Activated B cell treated with CpG ODN at 0.5 μM for 24 hours (primary cell): ENCODE data around the gene FOLH1. TPM values are rescaled to one million over a fixed set of nuclear protein-coding genes. Genes with fewer than 3 reads are reported as not detected.
"Not testable (repeated sequence)": the region's sequence is repeated elsewhere in the genome, so short reads cannot be mapped to it uniquely, and the experiment has no call there.

ENCODE experiments used
- ATAC-seq: fragments of 200-7000 bp; cut with Tn5 transposase; one replicate; pipeline ENCODE4 v1.10.0; 2021; ENCODE audit warnings: low read depth, mild to moderate bottlenecking, moderate library complexity
- CTCF ChIA-PET: fragments of 350-600 bp; sonication (Branson Sonifier 250); formaldehyde crosslinking; loops from one replicate; lab custom pipeline; 2021; ENCODE audit warnings: antibody characterized with exemption; lab: Charles Lee
- POLR2A ChIA-PET: fragments of 350-600 bp; sonication (Branson Sonifier 250); formaldehyde crosslinking; loops from one replicate; lab custom pipeline; 2021; ENCODE audit warnings: antibody characterized with exemption; lab: Charles Lee
- DNase-seq: peaks from one replicate; pipeline ENCODE4 v3.0.0; 2022
- H3K27ac Mint-ChIP-seq: one replicate; pipeline ENCODE4 v1.8.0; 2020; ENCODE audit warnings: mixed read lengths
- H3K27me3 Mint-ChIP-seq: one replicate; pipeline ENCODE4 v1.8.0; 2021; ENCODE audit warnings: mixed read lengths
- H3K36me3 Mint-ChIP-seq: one replicate; pipeline ENCODE4 v1.8.0; 2021; ENCODE audit warnings: low read depth, mixed read lengths
- H3K4me1 Mint-ChIP-seq: one replicate; pipeline ENCODE4 v1.8.0; 2021; ENCODE audit warnings: mixed read lengths
- H3K4me3 Mint-ChIP-seq: one replicate; pipeline ENCODE4 v1.8.0; 2020; ENCODE audit warnings: mild to moderate bottlenecking, mixed read lengths
- H3K9me3 Mint-ChIP-seq: one replicate; pipeline ENCODE4 v1.8.0; 2020; ENCODE audit warnings: mixed read lengths
- intact Hi-C: fragments of 100-400 bp; cut with micrococcal nuclease; formaldehyde crosslinking; loops from one replicate; pipeline ENCODE4 v1.15.1; 2024
- total RNA-seq: library from RNA; stranded (reverse); gene quantifications from 2 replicates; pipeline ENCODE4 v1.2.3, GENCODE V29; 2022
- TF ChIP-seq, protein P1 (sequence below): fragments of 200-600 bp; IDR thresholded peaks from one replicate; pipeline ENCODE4 v1.8.0; 2022; ENCODE audit warnings: antibody characterized with exemption, mild to moderate bottlenecking

The FOLH1 gene
- total RNA-seq, 1 donor from 2014 or later, result not detected

- H3K27me3 Mint-ChIP-seq, ATAC-seq, H3K4me3 Mint-ChIP-seq, CTCF ChIA-PET, H3K4me1 Mint-ChIP-seq, DNase-seq, H3K27ac Mint-ChIP-seq, H3K36me3 Mint-ChIP-seq, H3K9me3 Mint-ChIP-seq, intact Hi-C loops, POLR2A ChIA-PET: not testable (repeated sequence)
Observed at GRCh38 chr11:49225255-49225785, 16.9 kb upstream of the FOLH1 start.

GRCh38 chr11:49221112-49221511, 12.7 kb upstream of the FOLH1 start:
- Mint-ChIP-seq H3K36me3 (no peaks in the 10 kb centered on the region), H3K27me3 (no peaks in the 10 kb centered on the region), H3K9me3 (no peaks in the 10 kb centered on the region), H3K27ac (no peak overlapping the region), H3K4me3 (no peak overlapping the region), H3K4me1 (no peaks in the 10 kb centered on the region)
- ChIA-PET POLR2A (no interaction called here), CTCF (no interaction called here)
- DNase-seq, result no peak
- intact Hi-C loops, result no loop called here
- TF ChIP-seq, protein P1, sequence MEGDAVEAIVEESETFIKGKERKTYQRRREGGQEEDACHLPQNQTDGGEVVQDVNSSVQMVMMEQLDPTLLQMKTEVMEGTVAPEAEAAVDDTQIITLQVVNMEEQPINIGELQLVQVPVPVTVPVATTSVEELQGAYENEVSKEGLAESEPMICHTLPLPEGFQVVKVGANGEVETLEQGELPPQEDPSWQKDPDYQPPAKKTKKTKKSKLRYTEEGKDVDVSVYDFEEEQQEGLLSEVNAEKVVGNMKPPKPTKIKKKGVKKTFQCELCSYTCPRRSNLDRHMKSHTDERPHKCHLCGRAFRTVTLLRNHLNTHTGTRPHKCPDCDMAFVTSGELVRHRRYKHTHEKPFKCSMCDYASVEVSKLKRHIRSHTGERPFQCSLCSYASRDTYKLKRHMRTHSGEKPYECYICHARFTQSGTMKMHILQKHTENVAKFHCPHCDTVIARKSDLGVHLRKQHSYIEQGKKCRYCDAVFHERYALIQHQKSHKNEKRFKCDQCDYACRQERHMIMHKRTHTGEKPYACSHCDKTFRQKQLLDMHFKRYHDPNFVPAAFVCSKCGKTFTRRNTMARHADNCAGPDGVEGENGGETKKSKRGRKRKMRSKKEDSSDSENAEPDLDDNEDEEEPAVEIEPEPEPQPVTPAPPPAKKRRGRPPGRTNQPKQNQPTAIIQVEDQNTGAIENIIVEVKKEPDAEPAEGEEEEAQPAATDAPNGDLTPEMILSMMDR, result no peak
- no peak for ATAC-seq

DNA sequence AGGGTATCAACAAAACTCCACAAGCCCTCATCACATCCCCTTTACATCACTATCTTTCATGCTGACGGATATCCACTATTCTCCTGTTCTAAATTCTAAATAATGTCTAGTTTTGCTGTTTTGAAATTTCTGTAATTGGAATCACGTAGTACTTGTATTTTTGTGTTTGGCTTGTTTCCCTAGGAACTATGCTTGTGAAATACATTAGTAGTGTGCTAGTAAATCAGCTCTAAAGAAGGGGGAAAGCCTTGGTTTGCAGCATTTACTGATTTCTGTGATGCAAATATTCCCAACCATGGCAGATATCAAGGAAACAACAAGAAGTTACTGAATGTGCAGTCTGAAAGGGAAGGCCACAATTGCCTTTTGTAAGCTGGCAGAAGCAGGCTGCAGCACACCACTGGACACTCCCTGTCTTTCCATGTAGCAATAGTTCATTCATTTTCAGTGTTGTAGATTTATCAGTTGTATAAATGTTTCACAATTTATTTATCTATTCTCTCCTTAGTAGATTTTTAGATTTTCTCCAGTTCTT, 4.7 kb upstream of the FOLH1 start:
- Mint-ChIP-seq H3K4me1 (no peaks in the 10 kb centered on the region), H3K27me3 (no peaks in the 10 kb centered on the region), H3K4me3 (no peak overlapping the region), H3K36me3 (no peaks in the 10 kb centered on the region), H3K9me3 (no peaks in the 10 kb centered on the region), H3K27ac (no peak overlapping the region)
- intact Hi-C loops, result no loop called here
- TF ChIP-seq, protein P1, result no peak
- ChIA-PET CTCF (no interaction called here), POLR2A (no interaction called here)
- DNase-seq (no peak), ATAC-seq (no peak)

- intact Hi-C loops, H3K36me3 Mint-ChIP-seq, H3K27me3 Mint-ChIP-seq, H3K27ac Mint-ChIP-seq, DNase-seq, ATAC-seq, CTCF ChIA-PET, H3K4me3 Mint-ChIP-seq, POLR2A ChIA-PET, H3K4me1 Mint-ChIP-seq, H3K9me3 Mint-ChIP-seq: not testable (repeated sequence)
Observed at GRCh38 chr11:49206999-49207398, 1.4 kb downstream of the FOLH1 start.

GRCh38 chr11:49202287-49202976, 6.0 kb downstream of the FOLH1 start:
- DNase-seq (no peak), ATAC-seq (no peak)
- ChIA-PET POLR2A (no interaction called here), CTCF (no interaction called here)
- Mint-ChIP-seq H3K4me3 (no peak overlapping the region), H3K27ac (no peak overlapping the region), H3K36me3 (no peaks in the 10 kb centered on the region), H3K9me3 (no peaks in the 10 kb centered on the region), H3K27me3 (no peaks in the 10 kb centered on the region), H3K4me1 (no peaks in the 10 kb centered on the region)
- TF ChIP-seq, protein P1, result no peak
- intact Hi-C loops, result no loop called here

DNA sequence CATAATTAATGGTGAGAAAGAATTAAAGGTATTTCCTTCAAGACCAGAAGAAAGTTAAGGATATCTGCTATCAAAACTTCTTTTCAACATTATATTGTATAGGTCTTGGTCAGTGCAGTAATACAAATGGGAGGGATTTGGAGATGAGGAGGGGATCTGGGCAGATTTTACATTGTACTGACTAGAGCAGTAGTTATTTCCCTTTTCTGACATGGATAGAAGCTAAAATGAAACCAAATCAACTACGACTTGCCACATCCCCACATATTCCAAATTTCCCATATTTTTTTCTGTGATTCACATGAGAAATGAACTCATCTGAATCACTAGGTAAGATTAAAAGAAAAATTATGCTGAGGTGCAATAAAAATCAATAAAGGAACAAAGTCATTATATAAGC, 11.6 kb downstream of the FOLH1 start:
- H3K4me3 Mint-ChIP-seq, H3K27me3 Mint-ChIP-seq, H3K36me3 Mint-ChIP-seq, ATAC-seq, POLR2A ChIA-PET, CTCF ChIA-PET, DNase-seq, H3K4me1 Mint-ChIP-seq, H3K9me3 Mint-ChIP-seq, intact Hi-C loops, H3K27ac Mint-ChIP-seq: not testable (repeated sequence)

GRCh38 chr11:49196002-49196401, 12.4 kb downstream of the FOLH1 start:
- intact Hi-C loops, DNase-seq, H3K9me3 Mint-ChIP-seq, H3K4me3 Mint-ChIP-seq, POLR2A ChIA-PET, H3K27ac Mint-ChIP-seq, H3K36me3 Mint-ChIP-seq, H3K4me1 Mint-ChIP-seq, H3K27me3 Mint-ChIP-seq, ATAC-seq, CTCF ChIA-PET: not testable (repeated sequence)

- CTCF ChIA-PET, H3K27ac Mint-ChIP-seq, intact Hi-C loops, DNase-seq, H3K9me3 Mint-ChIP-seq, H3K4me1 Mint-ChIP-seq, H3K4me3 Mint-ChIP-seq, H3K27me3 Mint-ChIP-seq, POLR2A ChIA-PET, H3K36me3 Mint-ChIP-seq, ATAC-seq: not testable (repeated sequence)
Observed at GRCh38 chr11:49190287-49190686, 18.1 kb downstream of the FOLH1 start.

GRCh38 chr11:49186225-49186624, 22.2 kb downstream of the FOLH1 start:
- H3K4me3 Mint-ChIP-seq, ATAC-seq, H3K36me3 Mint-ChIP-seq, H3K9me3 Mint-ChIP-seq, DNase-seq, intact Hi-C loops, POLR2A ChIA-PET, CTCF ChIA-PET, H3K27ac Mint-ChIP-seq, H3K27me3 Mint-ChIP-seq, H3K4me1 Mint-ChIP-seq: not testable (repeated sequence)
